ENCODE results near the gene CAPZA1.
A peak's percentile ranks its signal among the peaks of the same experiment; 100 is the strongest.

CAPZA1 gene

DNA sequence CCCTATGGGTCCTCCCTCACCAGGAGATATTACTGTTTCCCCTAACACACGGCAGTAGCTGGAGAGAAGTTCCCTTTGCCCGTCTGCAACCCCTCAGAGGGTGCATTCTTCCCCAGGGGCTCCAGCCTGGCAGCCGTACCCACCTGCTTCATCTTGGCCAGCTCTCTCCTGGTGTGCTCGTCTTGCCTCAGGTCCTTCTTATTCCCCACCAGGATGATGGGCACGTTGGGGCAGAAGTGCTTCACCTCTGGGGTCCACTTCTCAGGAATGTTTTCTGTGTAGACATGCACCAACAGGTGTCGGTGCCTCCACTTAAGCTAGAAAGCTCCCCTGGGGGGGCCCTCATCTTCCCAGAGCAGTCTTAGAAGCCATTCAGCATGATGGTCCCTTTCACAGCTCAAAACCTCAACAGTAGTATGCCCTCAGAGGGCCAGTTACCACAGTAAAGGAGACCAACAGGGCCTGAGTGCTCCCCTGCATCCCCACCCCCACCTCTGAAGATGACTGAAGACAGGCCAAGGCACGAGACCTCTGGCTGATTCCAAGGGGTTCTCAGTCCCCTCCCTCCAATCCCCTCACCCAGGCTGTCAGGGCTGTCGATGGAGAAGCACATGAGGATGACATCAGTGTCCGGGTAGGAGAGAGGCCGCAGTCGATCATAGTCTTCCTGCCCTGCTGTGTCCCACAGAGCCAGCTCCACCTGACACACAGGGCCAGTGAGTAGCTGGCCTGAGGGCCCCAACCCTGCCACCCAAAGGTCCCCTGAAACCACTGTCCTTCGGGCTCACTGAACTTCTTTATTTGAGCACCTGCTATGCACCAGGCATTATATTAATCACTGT lies 83.0 kb downstream of the CAPZA1 start:
- DNase-seq, result no peak

DNA sequence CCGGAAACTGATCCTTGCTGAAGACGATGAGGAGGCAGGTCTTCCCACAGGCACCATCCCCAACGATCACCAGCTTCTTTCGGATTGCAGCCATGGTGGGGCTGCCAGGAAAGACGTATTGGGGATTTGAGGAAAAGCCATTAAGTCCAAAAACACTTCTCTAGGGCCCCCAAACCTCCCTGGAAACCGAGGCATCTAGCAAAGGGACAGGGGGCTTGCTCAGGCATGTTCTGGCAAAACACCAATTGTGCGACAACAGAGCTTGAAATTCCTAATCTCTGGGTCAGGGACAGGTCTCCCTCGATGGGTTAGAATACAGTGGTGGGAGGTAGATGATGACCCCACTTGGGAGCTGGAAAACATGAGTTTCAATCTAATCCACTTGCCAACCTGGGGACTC lies 84.1 kb downstream of the CAPZA1 start:
- no peak for DNase-seq

DNA sequence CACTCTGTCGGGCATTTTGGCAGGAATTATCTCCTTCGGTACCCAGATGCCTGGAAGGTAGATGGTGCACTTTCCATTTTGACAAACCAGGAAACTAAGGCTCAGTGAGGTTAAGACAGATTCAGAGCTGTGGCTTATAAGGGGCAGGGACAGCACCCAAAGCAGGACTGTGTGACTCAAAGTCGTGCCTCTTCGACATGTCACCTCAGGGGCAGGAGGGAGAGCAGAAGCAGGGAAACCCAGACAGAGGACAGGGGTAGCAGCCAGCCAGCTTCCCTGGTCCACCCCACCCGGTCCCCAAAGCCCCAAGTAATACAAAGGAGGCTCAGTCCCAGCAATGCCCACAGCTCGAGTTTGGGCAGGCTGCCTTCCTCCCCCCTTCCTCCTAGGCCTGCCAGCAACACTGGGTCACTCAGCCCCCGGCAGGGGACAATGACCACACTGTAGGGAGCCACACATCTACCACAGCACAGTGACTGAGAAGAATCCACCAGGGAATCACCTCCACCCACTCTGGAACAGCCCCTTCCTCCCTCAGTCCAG lies 84.8 kb downstream of the CAPZA1 start:
- no peak for DNase-seq

DNA sequence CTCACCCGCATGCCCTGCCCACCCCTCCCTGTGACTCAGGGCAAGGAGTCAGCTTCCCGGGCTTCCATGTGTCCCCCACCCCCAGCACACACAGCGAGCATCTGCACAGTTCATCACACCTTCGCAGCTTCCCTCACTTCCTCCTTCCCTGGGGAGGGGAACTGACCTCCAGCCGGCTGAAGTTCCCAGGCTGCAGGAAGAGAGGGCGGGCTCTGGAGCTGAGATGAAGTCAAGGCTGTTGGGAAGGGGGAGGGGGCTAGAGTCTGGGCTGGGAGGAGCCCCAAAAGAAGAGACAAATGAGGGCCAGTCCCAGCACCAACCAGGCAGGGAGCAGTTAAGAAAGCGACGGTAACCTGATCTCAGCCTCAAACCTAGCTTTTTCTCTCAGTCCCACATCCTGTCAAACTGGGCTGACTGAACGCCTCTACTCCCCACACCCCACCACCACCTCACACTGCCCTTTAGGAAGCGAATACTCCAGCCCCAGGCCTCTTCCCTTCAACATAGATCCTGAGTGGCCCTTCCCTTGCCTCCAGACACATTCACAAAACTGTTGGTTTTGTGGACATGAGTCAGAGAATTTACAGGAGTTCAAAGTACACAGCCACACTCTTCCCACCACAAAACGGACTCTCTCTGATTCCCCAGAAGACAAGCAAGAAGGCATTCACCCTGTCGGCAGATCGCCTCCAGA lies 85.4 kb downstream of the CAPZA1 start:
- DNase-seq, result peak; percentile 87 to 94

DNA sequence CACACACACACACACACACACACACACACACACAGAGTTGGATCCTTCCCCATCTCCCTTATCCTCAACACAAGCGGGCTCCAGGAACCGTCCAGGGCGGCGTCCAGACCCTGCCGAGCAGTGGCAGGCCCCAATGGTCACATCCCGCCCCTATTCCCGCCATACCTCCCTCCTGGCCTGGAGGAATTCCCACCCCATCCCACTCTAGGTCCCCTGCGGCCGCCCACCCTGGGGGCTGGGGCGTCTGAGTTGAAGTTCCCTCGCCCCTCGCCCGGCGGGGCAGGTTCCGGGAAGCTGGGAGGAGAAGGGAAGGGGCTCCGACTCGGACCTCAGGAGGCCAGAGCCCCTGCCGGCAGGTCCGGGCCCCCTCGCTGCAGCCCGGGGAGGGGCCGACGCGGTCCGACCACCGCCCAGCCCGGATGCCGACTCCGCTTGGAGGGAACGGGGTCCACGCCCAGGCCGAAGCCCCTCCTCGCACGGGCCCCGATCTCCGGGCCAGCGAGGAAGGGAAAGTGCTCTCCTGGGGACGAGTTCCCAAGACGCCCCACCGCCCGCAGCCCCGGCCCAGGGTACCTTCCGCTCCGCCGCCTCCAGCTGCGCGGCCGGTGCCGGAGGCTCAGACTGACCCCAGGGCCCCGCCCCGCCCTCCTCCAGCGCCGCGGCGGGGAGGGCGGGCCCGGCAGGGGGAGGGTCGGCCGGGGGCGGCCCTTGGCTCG lies 87.0 kb downstream of the CAPZA1 start, which contains the start of gene RHOC:
TSS of gene RHOC (minus strand) at position 623 of the 716 bp plus-strand sequence. CDS start 3,328 bp downstream, outside the sequence.
- peak; percentile 61 to 89 for DNase-seq

DNA sequence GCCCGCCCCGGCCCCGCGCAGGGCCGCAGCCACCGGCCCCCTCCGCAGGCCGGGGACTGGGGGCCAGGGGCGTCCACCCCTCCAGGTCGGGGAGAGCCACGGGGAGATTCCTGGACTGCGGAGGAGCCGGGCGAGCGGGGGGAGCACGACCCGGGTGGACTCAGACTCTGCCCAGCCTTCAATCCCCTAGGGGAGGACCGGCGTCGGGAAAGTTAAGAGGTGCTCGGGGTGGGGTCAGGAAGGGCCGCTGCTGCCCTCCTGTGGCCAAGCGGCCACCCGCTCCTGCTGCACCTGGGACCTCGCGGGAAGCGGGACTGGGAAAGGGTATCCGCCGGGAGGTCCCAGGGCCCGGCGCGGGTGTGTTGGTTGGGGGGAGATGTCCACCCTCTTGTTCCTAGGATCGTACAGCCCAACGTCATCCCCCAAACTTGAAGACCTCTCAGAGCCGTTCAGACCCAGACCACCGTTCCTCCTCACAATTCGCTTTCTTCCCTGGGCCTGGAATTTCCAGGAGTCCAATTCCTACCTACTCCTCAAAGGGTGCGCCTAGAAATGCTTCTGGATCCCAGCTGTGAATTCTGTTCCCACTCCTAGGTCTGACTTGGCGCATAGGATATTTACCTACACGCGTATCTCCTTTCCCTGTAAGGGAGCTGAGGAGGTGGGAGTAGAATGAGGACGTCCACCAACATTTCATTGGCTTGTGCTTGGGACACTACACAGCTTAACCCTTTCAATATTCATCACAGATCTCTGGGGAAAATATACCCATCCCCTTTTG lies 87.8 kb downstream of the CAPZA1 start:
- peak; percentile 81 to 98 for DNase-seq

DNA sequence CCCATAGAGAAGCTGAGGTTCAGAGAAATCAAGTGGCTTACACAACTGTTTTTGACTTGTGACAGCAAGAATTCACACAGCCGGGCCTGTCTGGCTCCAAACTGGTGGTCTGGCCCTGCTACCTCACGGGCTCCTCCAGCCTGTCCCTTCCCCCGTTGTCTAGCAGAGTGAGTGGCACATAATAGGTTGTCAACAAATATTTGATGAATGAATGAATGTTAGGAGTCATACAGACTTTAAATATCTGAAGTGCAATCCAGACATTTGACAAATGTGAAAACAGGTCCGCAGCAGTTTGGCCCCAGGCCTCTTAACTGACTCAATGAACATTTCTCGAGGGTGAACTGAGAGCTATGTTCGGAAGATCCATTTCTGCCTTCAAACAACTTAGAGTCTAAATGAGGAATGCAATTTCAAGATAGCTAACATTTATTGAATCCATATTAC lies 88.4 kb downstream of the CAPZA1 start:
- no peak for DNase-seq

DNA sequence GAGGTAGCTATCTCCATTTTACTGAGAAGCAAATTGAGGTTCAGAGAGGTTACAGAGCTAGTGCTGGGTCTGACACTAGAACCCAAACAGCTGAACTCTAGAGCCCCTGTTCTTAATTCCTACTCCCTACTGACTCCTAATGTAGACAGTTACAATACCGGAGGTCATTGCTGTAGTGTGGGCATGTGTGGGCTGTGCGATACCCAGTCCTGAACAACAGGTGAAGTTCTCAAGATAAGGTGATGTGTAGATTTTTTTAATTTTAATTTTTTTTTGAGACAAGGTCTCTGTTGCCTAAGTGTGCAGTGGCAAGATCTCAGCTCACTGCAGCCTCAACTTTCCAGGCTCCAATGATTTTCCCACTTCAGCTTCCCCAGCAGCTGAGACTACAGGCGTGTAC lies 88.9 kb downstream of the CAPZA1 start:
- DNase-seq, result no peak

DNA sequence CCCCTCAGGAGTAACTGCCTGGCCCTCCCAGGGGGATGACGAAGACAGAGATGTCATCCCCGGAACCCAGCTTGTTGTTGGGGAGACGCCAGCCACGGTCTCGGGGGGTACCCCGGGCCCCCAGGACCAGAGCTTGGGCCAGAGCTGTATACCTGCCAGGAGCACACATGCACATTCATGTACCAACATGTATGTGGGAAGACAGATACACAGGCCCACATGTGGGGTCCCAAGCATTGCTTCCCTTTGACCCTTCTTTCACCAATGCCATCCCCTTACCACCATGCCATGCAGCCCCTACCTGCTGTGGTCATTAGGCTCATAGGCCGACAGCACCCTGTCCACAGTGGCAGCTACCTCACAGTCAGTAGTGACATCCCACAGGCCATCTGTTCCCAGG lies 90.5 kb downstream of the CAPZA1 start:
- DNase-seq, result no peak

DNA sequence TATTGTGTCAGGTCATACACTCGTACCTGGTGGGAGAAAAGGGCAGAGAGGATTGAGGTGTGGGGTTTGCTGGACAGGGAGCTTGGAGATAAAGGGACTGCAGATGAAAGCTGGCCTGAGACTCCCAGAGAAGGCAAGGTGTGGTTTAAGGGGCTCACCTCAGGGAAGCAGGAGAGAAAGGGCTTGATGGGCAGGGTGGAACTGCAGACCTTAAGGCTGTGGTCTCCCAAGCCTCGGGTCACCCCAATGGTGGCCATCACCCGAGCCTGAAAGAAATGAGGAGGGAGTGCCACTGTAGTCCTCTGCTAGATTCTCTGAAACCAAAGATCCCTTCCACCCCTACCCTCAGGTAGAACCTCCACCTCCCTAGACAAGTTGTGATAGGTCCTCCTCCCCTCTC lies 91.0 kb downstream of the CAPZA1 start:
- no peak for DNase-seq

DNA sequence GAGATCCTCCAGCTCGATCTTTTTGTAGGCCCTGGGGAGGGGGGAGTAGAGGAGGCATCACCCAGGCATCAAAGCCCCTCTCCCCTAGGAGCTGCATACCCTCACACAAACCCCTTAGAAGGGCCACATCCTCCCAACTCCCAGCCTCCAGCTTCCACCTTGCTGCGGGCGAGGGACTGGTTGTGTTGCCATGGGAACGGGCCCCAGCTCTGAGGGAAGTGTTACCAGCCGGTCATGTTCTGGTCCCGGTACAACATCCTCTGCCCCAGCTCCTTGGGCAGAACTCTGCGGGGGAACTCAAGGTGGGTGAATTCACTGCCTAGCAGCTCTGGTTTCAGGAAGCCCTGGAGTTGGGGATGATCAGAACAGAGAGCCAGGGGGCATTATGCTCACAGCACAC lies 91.4 kb downstream of the CAPZA1 start:
- no peak for DNase-seq

DNA sequence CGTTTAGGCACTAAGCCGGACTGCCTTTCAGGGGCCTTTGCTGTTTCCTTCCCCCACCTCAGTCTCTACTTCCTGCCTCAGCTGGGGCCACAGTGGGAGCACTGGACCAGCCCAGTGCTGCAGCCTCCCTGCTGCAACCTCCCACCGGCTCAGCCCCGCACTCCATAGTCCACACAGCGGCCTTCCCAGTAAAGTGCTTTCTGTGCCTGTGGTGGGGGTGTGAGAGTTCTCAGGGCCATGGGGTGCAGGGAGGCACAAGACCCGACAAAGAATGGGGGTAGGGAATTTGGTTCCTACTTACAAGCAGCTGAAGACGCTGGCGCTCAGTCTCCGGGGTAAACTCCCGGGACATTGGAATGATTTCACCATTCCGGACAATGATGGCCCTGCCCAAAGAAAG lies 92.0 kb downstream of the CAPZA1 start:
- no peak for DNase-seq

DNA sequence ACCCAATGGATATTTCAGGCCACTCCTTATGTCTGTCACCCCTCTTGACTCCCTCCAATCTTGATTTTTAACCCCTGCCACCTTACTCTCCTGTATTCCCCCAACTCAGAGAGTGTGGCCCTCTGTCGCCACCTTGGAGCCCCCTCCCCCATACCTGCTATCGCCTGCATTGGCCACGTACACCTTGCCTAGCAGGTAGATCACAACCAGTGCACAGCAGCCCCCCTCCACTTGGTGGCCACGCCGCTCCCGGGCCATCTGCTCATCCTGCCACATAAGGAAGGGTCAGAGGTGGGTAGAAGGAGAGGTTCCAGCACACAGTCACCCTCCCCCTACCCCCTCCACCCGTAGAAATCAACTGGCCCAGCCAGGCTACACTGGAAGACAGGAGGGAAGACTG lies 92.6 kb downstream of the CAPZA1 start:
- no peak for DNase-seq

DNA sequence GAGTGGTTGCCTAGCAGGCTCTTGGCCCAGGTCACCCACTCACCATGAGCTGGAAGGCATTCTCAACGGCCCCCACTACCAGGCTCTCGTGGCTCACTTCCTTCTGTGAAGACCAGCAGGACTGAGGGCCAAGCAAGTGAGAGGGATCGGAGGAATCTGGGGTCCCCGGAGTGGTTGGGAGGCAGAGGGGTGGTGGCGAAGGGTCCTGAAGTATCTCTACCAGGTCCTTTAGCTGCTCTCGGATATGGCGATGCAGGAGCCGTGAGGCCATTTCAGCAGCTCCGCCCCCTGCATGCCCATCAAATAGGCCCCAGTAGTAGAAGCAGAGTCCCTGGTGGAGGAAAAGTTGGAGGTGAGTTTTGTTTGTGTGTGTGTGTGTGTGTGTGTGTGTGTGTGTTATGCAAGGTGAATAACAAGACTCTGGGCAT lies 93.1 kb downstream of the CAPZA1 start:
- no peak for DNase-seq

DNA sequence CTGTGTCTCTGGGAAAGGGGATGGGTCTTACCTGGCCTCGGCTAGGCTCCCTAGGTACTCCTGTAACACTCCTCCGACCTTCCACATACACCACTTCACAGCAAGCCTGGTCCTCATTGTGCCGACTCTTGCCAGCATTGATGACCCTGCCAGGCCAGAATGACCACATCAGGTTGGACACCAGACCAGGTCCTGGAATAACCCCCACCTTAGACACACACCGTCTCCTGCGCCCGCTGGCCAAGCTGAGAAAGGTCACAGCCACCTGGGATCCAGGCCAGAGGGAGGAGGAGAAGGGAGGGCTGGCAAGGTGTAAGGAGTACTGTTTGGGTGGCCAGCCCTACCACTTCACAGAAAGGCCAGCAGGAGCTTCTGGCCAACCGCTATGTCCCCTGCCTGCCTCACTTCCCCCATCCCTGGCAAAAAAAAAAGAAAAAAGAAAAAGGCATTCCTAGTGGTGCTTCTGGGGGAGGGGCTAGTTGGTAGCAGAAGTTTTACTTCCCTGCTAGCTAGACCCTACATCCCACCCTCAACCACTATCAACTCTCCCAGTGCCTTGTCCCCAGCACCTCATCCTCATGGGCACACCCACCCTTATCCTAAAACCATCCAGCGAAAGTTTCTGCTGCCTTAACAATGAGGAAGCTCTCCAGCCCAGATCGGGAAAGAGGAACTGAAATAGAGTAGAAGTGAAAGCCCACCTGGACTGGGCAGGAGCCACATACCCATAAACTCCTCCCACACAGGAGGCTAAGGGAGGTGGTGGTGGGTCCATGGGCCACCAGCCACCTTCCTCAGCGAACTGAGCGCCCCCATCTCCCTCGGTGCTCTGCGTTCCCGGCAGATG lies 94.1 kb downstream of the CAPZA1 start:
- peak in 1 of 2 experiments; percentile 54 for DNase-seq

DNA sequence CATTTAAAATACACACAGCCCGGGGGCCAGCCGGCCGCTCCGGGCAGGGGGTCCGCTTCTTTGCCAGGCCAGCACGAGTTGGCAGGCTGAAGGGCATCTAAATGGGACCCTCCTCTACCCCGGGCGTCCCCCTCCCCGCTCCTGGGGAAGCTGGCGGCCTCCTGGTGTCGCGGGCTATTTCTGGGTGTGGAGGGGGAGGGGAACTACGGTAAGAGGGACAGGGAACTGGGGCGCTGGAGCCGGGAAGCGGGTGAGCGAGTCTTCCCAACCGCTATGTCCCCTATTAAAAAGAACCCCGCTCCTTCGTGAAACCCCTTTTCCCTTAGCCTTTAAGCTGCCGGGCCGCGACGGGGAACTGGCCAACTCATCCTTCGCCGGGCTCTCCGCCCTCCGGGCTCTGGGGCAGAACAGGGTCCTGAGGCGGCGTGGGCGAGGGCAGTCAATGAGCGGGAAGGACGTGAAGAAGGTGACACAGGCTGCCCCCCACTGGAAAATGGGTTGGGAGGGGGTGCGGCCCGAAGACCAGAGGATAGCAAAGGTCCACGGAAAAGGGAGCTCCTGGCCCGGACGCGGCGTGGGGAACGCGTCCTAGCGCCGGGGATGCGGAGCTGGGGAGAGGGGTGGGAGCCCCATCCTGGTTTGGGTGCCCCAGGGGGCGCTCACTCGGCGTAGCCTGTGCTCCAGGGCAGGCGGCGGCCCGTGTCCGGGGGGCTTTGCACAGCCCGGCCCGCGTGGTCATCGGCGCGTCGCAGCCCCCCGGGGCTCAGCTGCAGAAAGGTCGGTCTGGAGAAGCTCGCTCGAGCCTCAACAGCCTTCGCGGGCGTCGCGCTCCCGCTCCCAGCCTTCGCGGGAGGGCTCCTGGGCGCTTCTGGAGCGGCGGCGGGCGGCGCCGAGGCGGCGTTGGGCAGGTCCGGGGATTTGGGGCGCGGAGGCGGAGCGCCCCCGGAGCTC lies 95.0 kb downstream of the CAPZA1 start:
- peak in 1 of 2 experiments; percentile 54 for DNase-seq

DNA sequence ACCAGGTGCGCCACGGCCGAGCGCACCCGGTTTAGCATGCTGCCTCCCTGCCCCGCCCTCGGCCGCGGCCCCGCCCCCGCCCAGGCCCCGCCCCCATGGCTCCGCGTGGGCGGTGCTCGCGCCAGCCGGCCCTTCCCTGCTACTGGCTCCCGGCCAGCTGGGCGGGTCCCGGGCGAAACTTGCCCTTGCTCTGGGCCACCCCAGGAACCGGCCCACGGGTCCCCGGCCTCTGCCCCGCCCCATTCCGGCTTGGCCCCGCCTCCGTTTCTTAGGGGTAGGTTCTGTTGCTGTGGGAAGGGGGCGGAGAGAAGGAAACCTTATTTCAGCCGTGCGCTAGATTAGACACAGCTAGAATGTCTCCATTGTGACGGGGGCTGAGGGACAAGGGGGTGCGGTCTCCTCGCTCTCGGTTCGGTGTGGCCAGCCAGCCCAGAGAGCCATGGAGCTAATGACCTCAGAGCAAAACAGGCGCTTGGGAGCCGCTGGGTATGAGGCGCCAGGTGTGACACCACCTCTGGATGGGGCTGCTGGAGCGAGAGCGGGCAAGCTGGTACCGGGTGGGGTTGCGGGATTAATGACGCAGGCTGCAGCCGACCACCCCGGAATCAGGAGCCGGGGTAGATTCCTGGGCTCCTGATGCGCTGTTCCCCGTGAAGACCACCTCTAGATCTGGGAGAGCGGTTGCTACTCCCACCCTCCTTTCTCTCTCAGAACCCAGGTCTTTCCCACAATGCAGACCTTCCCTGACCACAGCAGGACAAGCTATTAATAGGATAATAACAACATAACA lies 95.8 kb downstream of the CAPZA1 start, which contains the start of gene PPM1J:
TSS of gene PPM1J (minus strand) at position 69 of the 790 bp plus-strand sequence. CDS start at position 38, 31 bp downstream.
- DNase-seq, result peak; percentile 87 to 98

DNA sequence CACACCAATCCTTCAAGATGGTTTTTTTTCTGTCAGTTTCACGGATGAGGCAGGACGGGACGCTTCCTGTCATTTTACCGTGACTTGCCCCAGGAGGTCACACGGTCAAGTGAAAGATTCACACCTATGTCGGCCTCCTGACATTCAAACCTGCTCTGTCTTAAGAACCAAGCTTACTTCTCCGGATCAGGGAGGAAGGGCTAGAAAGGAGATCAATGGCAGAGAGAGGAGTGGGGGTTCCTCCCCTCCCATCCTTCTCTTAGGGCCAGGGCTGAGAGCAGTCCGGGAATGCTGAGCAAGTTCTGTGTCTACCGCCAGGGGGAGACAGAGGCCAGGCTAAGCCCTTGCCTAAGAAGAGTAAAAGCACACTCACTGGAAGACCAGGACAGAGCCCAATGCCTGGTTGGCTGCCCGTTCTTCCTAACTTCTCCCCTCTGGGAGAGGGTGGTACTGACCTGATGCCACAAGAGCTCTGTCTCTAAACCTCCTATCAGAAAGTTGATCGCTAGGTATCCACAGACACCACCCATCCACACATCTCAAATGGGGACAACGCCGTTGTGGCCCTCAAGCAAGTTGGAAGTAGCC lies 96.6 kb downstream of the CAPZA1 start:
- peak; percentile 92 to 97 for DNase-seq

Measured in NCI-H526 (cell line).